H9 (cell line): ENCODE measurements around the gene CFAP90. TPM values are rescaled to one million over a fixed set of nuclear protein-coding genes. Genes with fewer than 3 reads are reported as not detected.

ENCODE experiments used
- DNase-seq: peaks from one replicate; pipeline ENCODE4 v3.0.0-alpha.2; 2017
- H2AFZ ChIP-seq: one replicate; pipeline ENCODE4 v1.6.1; 2013; ENCODE audit warnings: mild to moderate bottlenecking, low read length, control low read depth, moderate library complexity
- H2AK5ac ChIP-seq: 2 replicates; pipeline ENCODE4 v1.6.1; 2013; ENCODE audit warnings: low read length, control low read depth, mixed read lengths; ENCODE audit not compliant: insufficient read length
- H2BK120ac ChIP-seq: one replicate; pipeline ENCODE4 v1.6.1; 2013; ENCODE audit warnings: low read depth, mild to moderate bottlenecking, low read length, control low read depth, inconsistent platforms; ENCODE audit not compliant: poor library complexity, severe bottlenecking
- H2BK12ac ChIP-seq: 2 replicates; pipeline ENCODE4 v1.6.1; 2013; ENCODE audit warnings: low read length, control low read depth, mixed read lengths, low read depth; ENCODE audit not compliant: insufficient read length
- H2BK15ac ChIP-seq: 2 replicates; pipeline ENCODE4 v1.6.1; 2013; ENCODE audit warnings: low read depth, low read length, control low read depth
- H2BK20ac ChIP-seq: one replicate; pipeline ENCODE4 v1.6.1; 2013; ENCODE audit warnings: low read depth, mild to moderate bottlenecking, low read length, control low read depth, inconsistent platforms; ENCODE audit not compliant: poor library complexity, severe bottlenecking
- H2BK5ac ChIP-seq: 2 replicates; pipeline ENCODE4 v1.6.1; 2013; ENCODE audit warnings: low read length, control low read depth, mixed read lengths; ENCODE audit not compliant: insufficient read length
- H3K14ac ChIP-seq: 2 replicates; pipeline ENCODE4 v1.6.1; 2013; ENCODE audit warnings: low read length, control low read depth; ENCODE audit not compliant: insufficient read depth
- H3K18ac ChIP-seq: 2 replicates; pipeline ENCODE4 v1.6.1; 2013; ENCODE audit warnings: low read depth, mild to moderate bottlenecking, mixed read lengths, low read length, control low read depth; ENCODE audit not compliant: insufficient read length
- H3K23ac ChIP-seq: 2 replicates; pipeline ENCODE4 v1.6.1; 2013; ENCODE audit warnings: low read length, control low read depth, mixed read lengths, low read depth; ENCODE audit not compliant: insufficient read length
- H3K23me2 ChIP-seq: 2 replicates; pipeline ENCODE4 v1.6.1; 2013; ENCODE audit warnings: low read depth, mild to moderate bottlenecking, mixed read lengths, low read length, control low read depth; ENCODE audit not compliant: insufficient read length, poor library complexity, severe bottlenecking
- H3K27ac ChIP-seq: 2 replicates; pipeline ENCODE4 v1.5.1; 2013; ENCODE audit warnings: low read length, control low read depth, mixed read lengths, low read depth; ENCODE audit not compliant: insufficient read length
- H3K27me3 ChIP-seq: 2 replicates; pipeline ENCODE4 v1.6.1; 2013; ENCODE audit warnings: low read length, control low read depth, inconsistent platforms; ENCODE audit not compliant: insufficient read depth
- H3K4ac ChIP-seq: 2 replicates; pipeline ENCODE4 v1.6.1; 2013; ENCODE audit warnings: low read depth, mild to moderate bottlenecking, control low read depth, inconsistent platforms, low read length, moderate library complexity
- H3K4me1 ChIP-seq: 2 replicates; pipeline ENCODE4 v1.6.1; 2013; ENCODE audit warnings: low read length, control low read depth, inconsistent platforms; ENCODE audit not compliant: insufficient read depth
- H3K4me2 ChIP-seq: 2 replicates; pipeline ENCODE4 v1.6.1; 2013; ENCODE audit warnings: low read length, control low read depth, mixed read lengths; ENCODE audit not compliant: insufficient read length, insufficient read depth
- H3K56ac ChIP-seq: 2 replicates; pipeline ENCODE4 v1.6.1; 2013; ENCODE audit warnings: low read depth, mild to moderate bottlenecking, mixed read lengths, low read length, control low read depth; ENCODE audit not compliant: insufficient read length
- H3K79me1 ChIP-seq: 2 replicates; pipeline ENCODE4 v1.6.1; 2013; ENCODE audit warnings: low read depth, mild to moderate bottlenecking, moderate library complexity, low read length, control low read depth, inconsistent platforms; ENCODE audit not compliant: insufficient read depth, poor library complexity, severe bottlenecking
- H3K79me2 ChIP-seq: 2 replicates; pipeline ENCODE4 v1.6.1; 2013; ENCODE audit warnings: low read length, control low read depth, inconsistent platforms; ENCODE audit not compliant: insufficient read depth
- H3K9ac ChIP-seq: 2 replicates; pipeline ENCODE4 v1.6.1; 2013; ENCODE audit warnings: low read length, control low read depth, mixed read lengths; ENCODE audit not compliant: insufficient read length; ENCODE audit errors: extremely low read depth
- H3K9me3 ChIP-seq: one replicate; pipeline ENCODE4 v1.6.1; 2013; ENCODE audit warnings: low read depth, low read length, inconsistent platforms; ENCODE audit not compliant: control insufficient read depth
- H3T11ph ChIP-seq: one replicate; pipeline ENCODE4 v1.6.1; 2013; ENCODE audit warnings: mild to moderate bottlenecking, low read length, control low read depth, inconsistent platforms
- H4K20me1 ChIP-seq: one replicate; pipeline ENCODE4 v1.6.1; 2013; ENCODE audit not compliant: control insufficient read depth, insufficient read length, insufficient read depth
- H4K5ac ChIP-seq: 2 replicates; pipeline ENCODE4 v1.6.1; 2013; ENCODE audit warnings: low read depth, mild to moderate bottlenecking, mixed read lengths, low read length, control low read depth; ENCODE audit not compliant: insufficient read length
- H4K8ac ChIP-seq: replicated peaks from 2 replicates; pipeline ENCODE4 v1.6.1; 2013; ENCODE audit warnings: low read length, control low read depth, mixed read lengths, low read depth; ENCODE audit not compliant: insufficient read length
- H4K91ac ChIP-seq: 2 replicates; pipeline ENCODE4 v1.6.1; 2013; ENCODE audit warnings: low read depth, mild to moderate bottlenecking, moderate library complexity, mixed read lengths, low read length, control low read depth; ENCODE audit not compliant: insufficient read length
- H3K27ac Mint-ChIP-seq, 3 experiments: 2 replicates in 2 of 3; 3 replicates in 1 of 3; pipeline ENCODE4 v1.8.0; 2020 to 2021; ENCODE audit warnings: mixed read lengths in 3 of 3, mild to moderate bottlenecking in 1 of 3, moderate library complexity in 1 of 3
- H3K27me3 Mint-ChIP-seq: 2 replicates; pipeline ENCODE4 v1.8.0; 2021; ENCODE audit warnings: low read depth, mild to moderate bottlenecking, moderate library complexity, mixed read lengths
- H3K36me3 Mint-ChIP-seq, 3 experiments: 2 replicates in 2 of 3; 3 replicates in 1 of 3; pipeline ENCODE4 v1.8.0; 2020 to 2021; ENCODE audit warnings: low read depth in 3 of 3, mixed read lengths in 3 of 3; ENCODE audit not compliant: insufficient read depth in 1 of 3
- H3K4me1 Mint-ChIP-seq, 2 experiments: 2 replicates each; pipeline ENCODE4 v1.8.0; 2020; ENCODE audit warnings: mixed read lengths in 2 of 2
- H3K4me3 Mint-ChIP-seq, 2 experiments: 2 replicates in 1 of 2; 3 replicates in 1 of 2; pipeline ENCODE4 v1.8.0; 2020 to 2021; ENCODE audit warnings: mild to moderate bottlenecking in 2 of 2, mixed read lengths in 2 of 2, moderate library complexity in 1 of 2
- H3K9me3 Mint-ChIP-seq, 2 experiments: 2 replicates in 1 of 2; 3 replicates in 1 of 2; pipeline ENCODE4 v1.8.0; 2020; ENCODE audit warnings: mild to moderate bottlenecking in 2 of 2, mixed read lengths in 2 of 2, moderate library complexity in 1 of 2
- WGBS: extraction: QIAGEN DNeasy Blood & Tissue Kit; methylation state at CpG from one replicate; pipeline ENCODE4 v1.1.7; 2013; ENCODE audit warnings: missing lambda C conversion rate, low lambda C conversion rate, mixed read lengths; ENCODE audit not compliant: insufficient read length; ENCODE audit errors: extremely low coverage; 5-methylcytosine and 5-hydroxymethylcytosine counted together
- total RNA-seq: library from RNA; stranded (reverse); gene quantifications from 2 replicates; pipeline ENCODE4 v1.2.1, GENCODE V29; 2021
- TF ChIP-seq, protein P1 (sequence below): fragments of 200-600 bp; sonication (generic); conservative IDR thresholded peaks from 3 replicates; pipeline ENCODE4 v1.8.0; 2021; ENCODE audit warnings: antibody characterized with exemption, mild to moderate bottlenecking

The CFAP90 gene
- total RNA-seq, 1 experiment from 2014 or later = 0.44 TPM

DNA sequence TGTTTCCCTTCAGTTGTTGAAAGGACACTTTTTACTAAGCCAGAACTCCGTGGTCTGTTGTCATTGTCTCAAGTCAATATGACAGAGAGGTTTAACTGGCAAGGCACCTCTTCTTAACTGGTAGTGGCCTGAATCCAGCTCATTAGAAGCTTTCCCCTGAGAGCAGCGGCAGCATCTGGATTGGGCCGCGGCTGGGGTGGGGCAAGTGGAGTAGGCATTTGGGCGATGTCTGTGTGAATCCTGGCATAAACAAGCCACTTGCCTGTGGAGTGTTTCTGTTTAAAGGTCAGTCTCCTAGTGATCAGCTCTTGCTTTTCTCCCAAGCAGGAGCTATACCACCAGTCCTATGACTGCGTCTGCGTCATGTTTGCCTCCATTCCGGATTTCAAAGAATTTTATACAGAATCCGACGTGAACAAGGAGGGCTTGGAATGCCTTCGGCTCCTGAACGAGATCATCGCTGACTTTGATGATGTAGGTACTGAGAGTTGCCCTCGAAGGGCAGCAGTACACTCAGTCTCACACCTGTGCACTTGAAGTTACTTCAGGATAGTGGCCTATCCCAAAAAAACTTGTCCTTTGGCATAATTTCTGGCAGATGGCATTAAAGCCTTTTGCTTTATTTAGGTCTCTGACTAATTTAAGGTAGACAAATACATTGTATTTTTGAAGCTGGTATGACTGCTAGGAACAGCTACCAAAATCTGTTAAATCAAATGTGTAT is 48.9 kb downstream of the CFAP90 start:
- Histone ChIP-seq H4K5ac (no peak overlapping the region), H3K4ac (no peak overlapping the region), H3K79me1 (no peaks in the 10 kb centered on the region), H4K8ac (no peak overlapping the region), H3K4me2 (no peak overlapping the region), H4K20me1 (no peaks in the 10 kb centered on the region), H4K91ac (no peak overlapping the region), H3K4me1 (no peaks in the 10 kb centered on the region), H2BK120ac (no peak overlapping the region), H3K9ac (no peak overlapping the region), H3K23ac (no peak overlapping the region), H2BK20ac (no peak overlapping the region), H3K9me3 (no peaks in the 10 kb centered on the region), H3K79me2 (no peaks in the 10 kb centered on the region), H2BK5ac (no peak overlapping the region), H2AK5ac (no peak overlapping the region), H3T11ph (no peak overlapping the region), H3K14ac (no peak overlapping the region), H3K56ac (no peak overlapping the region), H3K23me2 (no peaks in the 10 kb centered on the region), H3K27me3 (no peaks in the 10 kb centered on the region), H2BK15ac (no peak overlapping the region), H2BK12ac (no peak overlapping the region), H3K18ac (no peak overlapping the region), H2AFZ (no peak overlapping the region), H3K27ac (no peak overlapping the region)
- H3K9me3 Mint-ChIP-seq = no peaks in the 10 kb centered on the region
- no peaks in the 10 kb centered on the region for H3K4me1 Mint-ChIP-seq
- H3K27me3 Mint-ChIP-seq = no peaks in the 10 kb centered on the region
- no peak overlapping the region for H3K4me3 Mint-ChIP-seq
- TF ChIP-seq, protein P1, sequence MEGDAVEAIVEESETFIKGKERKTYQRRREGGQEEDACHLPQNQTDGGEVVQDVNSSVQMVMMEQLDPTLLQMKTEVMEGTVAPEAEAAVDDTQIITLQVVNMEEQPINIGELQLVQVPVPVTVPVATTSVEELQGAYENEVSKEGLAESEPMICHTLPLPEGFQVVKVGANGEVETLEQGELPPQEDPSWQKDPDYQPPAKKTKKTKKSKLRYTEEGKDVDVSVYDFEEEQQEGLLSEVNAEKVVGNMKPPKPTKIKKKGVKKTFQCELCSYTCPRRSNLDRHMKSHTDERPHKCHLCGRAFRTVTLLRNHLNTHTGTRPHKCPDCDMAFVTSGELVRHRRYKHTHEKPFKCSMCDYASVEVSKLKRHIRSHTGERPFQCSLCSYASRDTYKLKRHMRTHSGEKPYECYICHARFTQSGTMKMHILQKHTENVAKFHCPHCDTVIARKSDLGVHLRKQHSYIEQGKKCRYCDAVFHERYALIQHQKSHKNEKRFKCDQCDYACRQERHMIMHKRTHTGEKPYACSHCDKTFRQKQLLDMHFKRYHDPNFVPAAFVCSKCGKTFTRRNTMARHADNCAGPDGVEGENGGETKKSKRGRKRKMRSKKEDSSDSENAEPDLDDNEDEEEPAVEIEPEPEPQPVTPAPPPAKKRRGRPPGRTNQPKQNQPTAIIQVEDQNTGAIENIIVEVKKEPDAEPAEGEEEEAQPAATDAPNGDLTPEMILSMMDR = no peak
- H3K36me3 Mint-ChIP-seq = peaks cover 6 to 8% (median 7%) of the 10 kb centered on the region in 3 experiments; a peak in 6 of 7 replicates
- WGBS = no CpG with 5 or more reads among the region's 14 CpGs
- H3K27ac Mint-ChIP-seq = 0 out of 7 replicates have a peak overlapping the region, but pooled peaks of 1 of the 3 experiments have one; percentile 34
- DNase-seq = no peak
